Left renal pelvis (tissue), 4 donors: ENCODE results near the gene YWHAQ. TPM values are rescaled to one million over a fixed set of nuclear protein-coding genes. Genes with fewer than 3 reads are reported as not detected.

Source experiments
- DNase-seq, 4 donors: peaks; one replicate each; pipeline ENCODE4 v3.0.0-alpha.2; 2013; ENCODE audit warnings: low read depth in 4 of 4, low spot score in 3 of 4
- polyA plus RNA-seq, 4 donors: library from polyadenylated mRNA; unstranded; fragments of 120-200 nt; gene quantifications; one replicate each; pipeline ENCODE4 v1.2.1, GENCODE V29; 2013; ENCODE audit not compliant: insufficient read length in 4 of 4

The YWHAQ gene
- polyA plus RNA-seq, result 100 to 1,000 TPM; 377 to 550 (median 460) TPM

- DNase-seq, result peak; percentile 96 to 98 (median 98)
These were observed at the start of gene YWHAQ for GRCh38 chr2:9630736-9631552. YWHAQ (minus strand) TSS chr2:9630997; CDS start chr2:9630452, 545 bp downstream.

GRCh38 chr2:9680082-9680481 lies 49.3 kb upstream of the YWHAQ start:
- DNase-seq, result no peak

DNA sequence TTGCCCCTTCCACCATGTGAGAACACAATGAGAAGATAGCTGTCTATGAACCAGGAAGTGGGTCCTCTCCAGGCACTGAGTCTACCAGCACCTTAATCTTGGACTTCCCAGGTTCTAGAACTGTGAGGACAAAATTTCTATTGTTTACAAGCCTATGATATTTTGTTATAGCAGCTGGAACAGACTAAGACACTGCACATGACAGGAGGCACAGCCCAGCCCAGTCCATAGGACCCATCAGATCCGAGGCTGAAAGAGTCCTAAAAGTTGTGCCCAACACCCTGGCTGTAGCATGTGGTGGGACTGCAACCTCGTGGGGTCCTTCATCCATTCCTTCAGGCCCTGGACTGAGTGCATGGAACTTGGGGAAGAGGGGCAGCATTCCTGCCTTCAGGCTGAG lies 48.4 kb upstream of the YWHAQ start:
- DNase-seq, result no peak

- DNase-seq, result no peak
These were observed 47.7 kb upstream of the YWHAQ start for GRCh38 chr2:9678544-9678943.

GRCh38 chr2:9675415-9676351 lies 44.9 kb upstream of the YWHAQ start:
- no peak for DNase-seq

- DNase-seq, result no peak
These were observed 44.2 kb upstream of the YWHAQ start for GRCh38 chr2:9674891-9675414.

DNA sequence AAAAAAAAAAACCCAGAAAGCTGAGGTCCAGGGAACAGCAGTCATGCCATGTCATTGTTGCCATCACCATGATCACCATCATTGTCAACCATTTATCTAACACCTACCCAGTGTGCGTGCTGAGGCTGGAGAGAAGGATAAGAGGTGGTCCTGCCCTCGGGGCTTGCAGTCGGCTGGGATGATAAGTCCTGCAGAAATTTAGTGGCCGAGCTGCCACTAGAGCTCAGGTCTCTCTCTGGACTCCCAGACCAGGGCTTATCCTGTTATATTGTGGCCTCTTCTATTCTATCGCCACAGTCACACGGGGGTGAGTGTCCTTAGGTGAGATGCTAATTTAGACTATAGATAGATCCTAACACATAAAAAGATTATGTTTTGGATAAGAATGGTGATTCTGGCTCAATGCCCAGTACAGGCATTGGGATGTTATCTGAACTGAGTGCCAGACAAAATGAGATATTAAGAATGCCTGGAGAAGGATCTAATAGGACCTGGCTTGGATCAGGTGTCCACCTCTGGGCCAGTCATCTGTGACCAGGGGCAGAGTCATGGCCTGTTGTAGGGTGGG lies 43.2 kb upstream of the YWHAQ start:
- no peak for DNase-seq

GRCh38 chr2:9668687-9669345 lies 38.0 kb upstream of the YWHAQ start:
- DNase-seq, result no peak

GRCh38 chr2:9667826-9668225 lies 37.0 kb upstream of the YWHAQ start:
- DNase-seq, result no peak

GRCh38 chr2:9666306-9666705 lies 35.5 kb upstream of the YWHAQ start:
- no peak for DNase-seq

- DNase-seq, result no peak
These were observed 35.1 kb upstream of the YWHAQ start for GRCh38 chr2:9665898-9666297.

DNA sequence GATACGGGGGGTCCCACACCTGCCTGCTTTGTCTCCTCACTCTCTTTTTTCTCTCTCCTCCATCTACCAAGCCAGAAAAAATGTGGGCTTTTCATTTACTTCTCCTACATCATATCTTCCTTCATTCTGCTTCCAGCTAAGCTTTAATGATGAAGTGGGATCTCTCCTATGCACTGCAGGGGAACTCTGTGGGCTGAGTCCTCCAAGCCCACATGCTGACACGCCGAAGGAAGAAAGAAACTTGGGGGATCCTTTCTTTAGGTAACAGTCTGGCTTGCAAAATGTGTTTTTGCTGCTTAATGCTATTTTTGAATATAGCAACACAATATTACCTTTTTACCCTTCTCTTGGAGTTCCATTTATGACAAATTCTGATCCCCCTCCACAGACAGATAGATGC lies 33.6 kb upstream of the YWHAQ start:
- no peak for DNase-seq

- DNase-seq, result no peak
These were observed 32.4 kb upstream of the YWHAQ start for GRCh38 chr2:9663008-9663879.

GRCh38 chr2:9661261-9661660 lies 30.5 kb upstream of the YWHAQ start:
- no peak for DNase-seq

DNA sequence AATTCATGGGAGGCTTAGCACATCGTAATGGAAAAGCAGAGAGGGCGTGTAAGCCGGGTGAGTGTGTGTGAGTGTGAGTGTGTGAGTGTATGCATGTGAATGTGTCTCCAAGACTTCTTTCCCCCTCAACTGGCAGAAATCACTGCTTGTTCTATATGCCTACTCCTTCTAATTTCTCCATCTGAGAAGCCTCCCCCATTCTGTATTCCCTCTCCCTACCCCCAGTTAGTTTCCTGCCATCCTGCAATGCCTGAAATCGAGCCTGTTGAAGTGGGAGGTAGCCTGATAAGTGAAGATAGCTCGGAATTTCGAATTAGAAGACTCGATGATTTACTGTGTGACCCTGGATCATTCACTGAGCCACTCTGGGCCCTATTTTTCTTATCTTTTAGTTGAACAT lies 30.0 kb upstream of the YWHAQ start:
- no peak for DNase-seq

- no peak for DNase-seq
These were observed 29.4 kb upstream of the YWHAQ start for GRCh38 chr2:9660154-9660553.

DNA sequence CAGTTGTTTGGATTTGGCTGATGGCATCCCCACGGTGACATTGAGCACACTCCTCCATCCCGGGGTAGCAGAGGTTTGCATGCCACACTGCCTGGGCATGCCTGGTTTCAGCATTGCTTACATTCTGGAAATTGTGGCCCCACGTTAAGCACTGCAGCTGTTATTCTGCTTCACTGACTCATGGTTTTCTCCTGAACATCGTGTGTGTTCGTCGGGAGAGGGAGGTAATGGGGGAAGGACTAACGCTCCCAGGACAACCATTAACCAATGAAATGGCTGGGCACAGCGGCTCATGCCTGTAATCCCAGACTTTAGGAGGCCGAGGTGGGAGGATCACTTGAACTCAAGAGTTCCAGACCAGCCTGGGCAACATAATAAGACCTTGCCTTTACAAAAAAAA lies 28.2 kb upstream of the YWHAQ start:
- DNase-seq, result no peak

DNA sequence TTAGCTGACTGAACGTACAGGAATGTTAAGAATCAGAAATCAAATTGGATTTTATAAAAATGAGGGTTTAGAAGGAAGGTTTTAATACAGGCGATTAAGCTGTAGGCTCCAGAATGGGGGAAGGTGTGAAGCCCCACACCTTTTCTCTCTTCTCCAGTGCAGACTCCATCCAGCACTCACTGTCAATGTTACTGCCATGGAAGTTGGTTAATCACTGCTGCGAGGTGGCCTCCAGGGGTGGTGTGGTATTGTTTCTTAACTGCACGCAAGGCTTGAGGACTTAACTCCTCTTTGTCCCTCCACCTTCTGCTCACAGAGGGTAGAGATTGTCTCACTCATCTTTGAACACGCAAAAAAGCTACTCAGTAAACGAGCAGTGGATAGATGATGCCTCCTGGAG lies 26.9 kb upstream of the YWHAQ start:
- DNase-seq, result no peak

DNA sequence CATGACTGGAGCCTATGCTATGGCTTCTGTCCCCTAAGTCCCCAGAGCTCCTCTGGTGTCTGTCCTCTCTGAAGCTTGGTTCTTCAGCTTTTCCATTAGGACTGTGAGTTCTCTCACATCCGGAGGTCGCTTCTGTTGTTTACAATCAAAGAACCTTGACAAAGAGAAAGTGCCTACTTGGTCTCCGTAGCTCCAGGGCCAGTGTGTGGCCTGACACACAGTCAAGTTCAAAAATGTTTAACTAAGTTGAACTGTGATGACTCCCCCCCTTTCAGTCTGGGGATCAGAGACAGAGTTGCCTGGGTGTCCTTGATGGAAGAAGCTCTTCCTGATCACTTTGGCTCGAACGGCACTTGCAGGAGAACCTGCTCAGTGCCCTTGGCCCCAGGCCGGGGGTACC lies 26.3 kb upstream of the YWHAQ start:
- DNase-seq, result no peak
